SH-SY5Y (cell line): ENCODE data around the gene PRKCZ.

ENCODE experiments used
- GATA2 ChIP-seq: IDR thresholded peaks from 2 replicates; pipeline ENCODE4 v1.6.1; 2011; ENCODE audit warnings: mild to moderate bottlenecking, low read depth, low read length
- GATA3 ChIP-seq: IDR thresholded peaks from 2 replicates; pipeline ENCODE4 v1.6.1; 2011; ENCODE audit warnings: low read depth, mild to moderate bottlenecking, low read length, moderate library complexity

DNA sequence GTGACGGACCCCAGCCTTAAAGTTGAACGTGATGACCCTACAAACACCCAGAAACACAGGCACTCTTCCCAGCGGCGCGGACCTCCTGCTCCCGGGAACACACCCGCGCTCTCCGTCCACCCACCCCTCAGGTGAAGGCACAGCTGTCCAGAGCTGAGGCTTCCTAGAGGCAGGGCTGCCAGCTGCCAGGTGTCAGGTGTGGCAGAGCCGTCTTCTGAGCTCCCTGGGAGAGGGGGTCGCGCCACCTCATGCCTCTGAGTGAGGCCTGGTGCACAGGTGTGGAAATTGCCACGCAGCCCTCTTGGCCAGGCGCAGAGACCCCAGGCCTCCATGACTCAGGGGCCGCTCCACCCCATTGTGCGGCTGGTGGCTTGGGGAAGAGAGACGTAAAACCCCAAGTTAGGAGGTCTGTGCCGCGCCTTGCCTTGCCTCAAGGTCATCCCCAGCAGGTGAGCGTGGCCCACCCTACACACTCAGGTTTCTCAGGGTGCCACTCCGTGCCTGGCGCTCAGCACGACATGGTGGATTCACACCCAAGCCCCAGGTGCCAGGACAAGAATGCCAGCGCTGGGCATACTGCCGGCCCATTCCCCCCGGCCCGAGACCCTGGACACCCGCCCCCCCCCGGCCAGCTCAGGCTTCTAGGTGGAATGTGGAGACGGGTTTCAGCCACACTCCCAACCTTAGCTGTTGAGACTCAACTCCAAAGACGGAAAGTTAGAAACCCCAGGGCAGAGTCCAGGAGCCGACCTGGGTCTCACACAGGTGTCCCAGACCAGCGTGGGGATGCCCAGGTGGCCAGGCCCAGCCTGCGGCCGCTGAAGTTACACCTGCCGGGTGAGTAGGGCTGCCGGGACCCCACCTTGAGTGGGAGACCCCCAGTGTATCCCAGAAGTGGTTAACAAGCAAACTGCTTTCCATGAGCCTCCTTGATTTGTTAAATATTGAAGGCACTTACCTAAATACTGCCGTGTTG is 136.0 kb downstream of the PRKCZ start:
- TF ChIP-seq GATA3 (no peak), GATA2 (no peak)
